MM.1S (cell line): ENCODE measurements around the gene BICDL2.

Experiments used
- CTCF ChIP-seq: fragments of 300-600 bp; sonication (generic); IDR thresholded peaks from 2 replicates; pipeline ENCODE4 v1.5.1; 2016; ENCODE audit warnings: antibody characterized with exemption, low read length, mixed read lengths
- EZH2 ChIP-seq: fragments of 300-600 bp; sonication (generic); optimal IDR thresholded peaks from 2 replicates; pipeline ENCODE3; 2017; ENCODE audit warnings: low read depth, mild to moderate bottlenecking, antibody characterized with exemption, low read length, mixed read lengths
- EZH2phosphoT487 ChIP-seq: fragments of 300-600 bp; sonication (generic); IDR thresholded peaks from 2 replicates; pipeline ENCODE4 v1.6.1; 2018; ENCODE audit warnings: antibody characterized with exemption, low read length

GRCh38 chr16:3029491-3030221, 7.1 kb downstream of the BICDL2 start:
- no peak for TF ChIP-seq CTCF
- no peak for TF ChIP-seq EZH2
- TF ChIP-seq EZH2phosphoT487: no peak
